MM.1S (cell line): ENCODE results near the gene LIPJ.

ENCODE experiments used
- DNase-seq: peaks from one replicate; pipeline ENCODE4 v3.0.0-alpha.2; 2015
- H2AFZ ChIP-seq: fragments of 300-600 bp; sonication (generic); 2 replicates; pipeline ENCODE4 v1.6.0; 2016; ENCODE audit warnings: antibody characterized with exemption, low read length
- H3F3A ChIP-seq: fragments of 300-600 bp; sonication (generic); 2 replicates; pipeline ENCODE4 v1.6.1; 2016; ENCODE audit warnings: mild to moderate bottlenecking, antibody characterized with exemption, low read length, moderate library complexity, mixed read lengths; ENCODE audit not compliant: insufficient read depth
- H3K27ac ChIP-seq: fragments of 300-600 bp; sonication (generic); 2 replicates; pipeline ENCODE4 v1.5.1; 2016; ENCODE audit warnings: mild to moderate bottlenecking, low read length
- H3K27me3 ChIP-seq: fragments of 300-600 bp; sonication (generic); replicated peaks from 2 replicates; pipeline ENCODE4 v1.6.0; 2016; ENCODE audit warnings: low read length; ENCODE audit not compliant: insufficient read depth
- H3K36me3 ChIP-seq: fragments of 300-600 bp; sonication (generic); replicated peaks from 2 replicates; pipeline ENCODE4 v1.6.1; 2016; ENCODE audit warnings: mild to moderate bottlenecking, low read length, mixed read lengths; ENCODE audit not compliant: insufficient read depth
- H3K4me1 ChIP-seq: fragments of 300-600 bp; sonication (generic); 2 replicates; pipeline ENCODE4 v1.6.1; 2016; ENCODE audit warnings: low read length, mixed read lengths
- H3K4me2 ChIP-seq: fragments of 300-600 bp; sonication (generic); 2 replicates; pipeline ENCODE4 v1.6.0; 2016; ENCODE audit warnings: low read depth, low read length
- H3K4me3 ChIP-seq: fragments of 300-600 bp; sonication (generic); 2 replicates; pipeline ENCODE4 v1.5.1; 2016; ENCODE audit warnings: low read length, mixed read lengths
- H3K79me2 ChIP-seq: fragments of 300-600 bp; sonication (generic); 2 replicates; pipeline ENCODE4 v1.6.1; 2016; ENCODE audit warnings: mixed run types, low read length, mixed read lengths
- H3K9ac ChIP-seq: fragments of 300-600 bp; sonication (generic); 2 replicates; pipeline ENCODE4 v1.6.1; 2016; ENCODE audit warnings: low read length, mixed read lengths
- H3K9me2 ChIP-seq: fragments of 300-600 bp; sonication (generic); replicated peaks from 2 replicates; pipeline ENCODE4 v1.6.1; 2016; ENCODE audit warnings: mild to moderate bottlenecking, low read length, mixed read lengths; ENCODE audit not compliant: insufficient read depth
- H3K9me3 ChIP-seq: fragments of 300-600 bp; sonication (generic); replicated peaks from 2 replicates; pipeline ENCODE4 v1.6.1; 2016; ENCODE audit warnings: mild to moderate bottlenecking, low read length, mixed read lengths; ENCODE audit not compliant: insufficient read depth
- H4K20me1 ChIP-seq: fragments of 300-600 bp; sonication (generic); 2 replicates; pipeline ENCODE4 v1.6.1; 2016; ENCODE audit warnings: mild to moderate bottlenecking, low read length, moderate library complexity, mixed read lengths; ENCODE audit not compliant: insufficient read depth
- CTCF ChIP-seq: fragments of 300-600 bp; sonication (generic); IDR thresholded peaks from 2 replicates; pipeline ENCODE4 v1.5.1; 2016; ENCODE audit warnings: antibody characterized with exemption, low read length, mixed read lengths
- EZH2 ChIP-seq: fragments of 300-600 bp; sonication (generic); optimal IDR thresholded peaks from 2 replicates; pipeline ENCODE3; 2017; ENCODE audit warnings: low read depth, mild to moderate bottlenecking, antibody characterized with exemption, low read length, mixed read lengths
- EZH2phosphoT487 ChIP-seq: fragments of 300-600 bp; sonication (generic); IDR thresholded peaks from 2 replicates; pipeline ENCODE4 v1.6.1; 2018; ENCODE audit warnings: antibody characterized with exemption, low read length

The LIPJ gene

DNA sequence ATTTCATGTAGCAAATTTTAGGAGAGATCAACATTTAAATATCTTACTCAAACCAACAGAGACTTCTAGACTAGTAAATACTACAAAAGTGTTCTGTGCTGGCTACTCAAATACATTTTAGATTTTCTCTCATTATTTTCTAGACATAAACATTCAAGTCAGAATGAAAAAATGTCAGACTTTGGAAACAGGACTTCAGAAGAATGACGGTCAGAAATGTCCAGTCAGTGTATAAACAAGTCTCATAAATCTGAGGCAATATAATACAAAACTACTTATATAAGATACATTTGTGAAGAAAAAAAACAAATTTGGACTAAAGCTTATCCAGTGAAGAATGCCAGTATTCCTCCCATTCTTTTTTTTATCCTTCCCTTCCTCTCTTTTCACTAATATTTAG, 29.3 kb upstream of the LIPJ start:
- H3K4me2 ChIP-seq = no peak overlapping the region
- H3K9me3 ChIP-seq = no peaks in the 10 kb centered on the region
- H3K36me3 ChIP-seq = no peaks in the 10 kb centered on the region
- no peaks in the 10 kb centered on the region for H3F3A ChIP-seq
- no peak for TF ChIP-seq EZH2phosphoT487
- TF ChIP-seq EZH2 = no peak
- no peak overlapping the region for H3K27ac ChIP-seq
- no peaks in the 10 kb centered on the region for H3K4me1 ChIP-seq
- DNase-seq = no peak
- no peaks in the 10 kb centered on the region for H3K27me3 ChIP-seq
- H3K79me2 ChIP-seq = no peaks in the 10 kb centered on the region
- no peak overlapping the region for H3K4me3 ChIP-seq
- H2AFZ ChIP-seq = no peak overlapping the region
- no peaks in the 10 kb centered on the region for H3K9me2 ChIP-seq
- no peak overlapping the region for H3K9ac ChIP-seq
- H4K20me1 ChIP-seq = no peaks in the 10 kb centered on the region

DNA sequence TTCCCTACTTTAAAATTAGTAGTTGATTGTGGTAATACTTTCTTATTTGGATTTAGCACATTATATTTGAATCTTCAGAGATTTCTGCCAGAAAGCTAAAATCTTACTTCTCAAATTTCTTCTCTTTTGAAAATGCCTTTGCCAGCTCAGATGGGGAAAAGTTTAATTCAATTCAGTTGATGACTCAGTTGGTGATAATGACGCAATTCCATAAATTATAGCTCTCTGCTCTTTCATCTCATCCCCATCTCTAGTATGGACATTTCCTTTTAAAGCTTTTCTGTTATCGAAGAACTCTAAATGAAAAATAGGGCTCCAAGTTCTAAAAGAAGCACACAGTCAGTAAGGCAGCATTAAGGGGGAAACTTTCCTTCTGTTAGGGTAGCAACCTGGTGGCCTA, 28.9 kb upstream of the LIPJ start:
- no peak for DNase-seq
- H3K4me3 ChIP-seq = no peak overlapping the region
- no peaks in the 10 kb centered on the region for H3K79me2 ChIP-seq
- H3F3A ChIP-seq = no peaks in the 10 kb centered on the region
- H3K9me3 ChIP-seq = no peaks in the 10 kb centered on the region
- no peak overlapping the region for H3K27ac ChIP-seq
- no peak overlapping the region for H3K9ac ChIP-seq
- H3K4me1 ChIP-seq = no peaks in the 10 kb centered on the region
- H4K20me1 ChIP-seq = no peaks in the 10 kb centered on the region
- no peak overlapping the region for H2AFZ ChIP-seq
- no peaks in the 10 kb centered on the region for H3K36me3 ChIP-seq
- H3K9me2 ChIP-seq = no peaks in the 10 kb centered on the region
- H3K4me2 ChIP-seq = no peak overlapping the region
- no peaks in the 10 kb centered on the region for H3K27me3 ChIP-seq
- TF ChIP-seq EZH2 (no peak), CTCF (no peak), EZH2phosphoT487 (no peak)

- H3K36me3 ChIP-seq = no peaks in the 10 kb centered on the region
- no peak overlapping the region for H3K27ac ChIP-seq
- H2AFZ ChIP-seq = no peak overlapping the region
- H3K27me3 ChIP-seq = no peaks in the 10 kb centered on the region
- no peak for DNase-seq
- H3K4me1 ChIP-seq = no peaks in the 10 kb centered on the region
- H3K9ac ChIP-seq = no peak overlapping the region
- TF ChIP-seq EZH2 (no peak), CTCF (no peak), EZH2phosphoT487 (no peak)
- H3K4me3 ChIP-seq = no peak overlapping the region
- H4K20me1 ChIP-seq = no peaks in the 10 kb centered on the region
- no peak overlapping the region for H3K4me2 ChIP-seq
- H3K79me2 ChIP-seq = no peaks in the 10 kb centered on the region
- no peaks in the 10 kb centered on the region for H3K9me3 ChIP-seq
- H3K9me2 ChIP-seq = no peaks in the 10 kb centered on the region
- no peaks in the 10 kb centered on the region for H3F3A ChIP-seq
Observed at GRCh38 chr10:88562152-88562551, 24.4 kb upstream of the LIPJ start.

- no peaks in the 10 kb centered on the region for H3K79me2 ChIP-seq
- H3K4me3 ChIP-seq = no peak overlapping the region
- no peak overlapping the region for H2AFZ ChIP-seq
- H3K9me2 ChIP-seq = no peaks in the 10 kb centered on the region
- H3K4me1 ChIP-seq = no peaks in the 10 kb centered on the region; the same call in 1 of the 2 replicates
- peak; percentile 38 for DNase-seq
- no peak overlapping the region for H3K9ac ChIP-seq
- H4K20me1 ChIP-seq = no peaks in the 10 kb centered on the region
- TF ChIP-seq EZH2phosphoT487 (no peak), EZH2 (no peak), CTCF (peak; percentile 51)
- H3F3A ChIP-seq = no peaks in the 10 kb centered on the region
- no peaks in the 10 kb centered on the region for H3K9me3 ChIP-seq
- no peaks in the 10 kb centered on the region for H3K27me3 ChIP-seq
- H3K4me2 ChIP-seq = no peak overlapping the region
- H3K27ac ChIP-seq = no peak overlapping the region
- H3K36me3 ChIP-seq = no peaks in the 10 kb centered on the region
Observed at GRCh38 chr10:88565072-88565471, 21.5 kb upstream of the LIPJ start.
